Right lobe of liver (tissue), 4 donors: ENCODE data around the gene SPIB.

Source experiments
- POLR2A ChIP-seq: fragments of 450-650 bp; IDR thresholded peaks from one replicate; pipeline ENCODE4 v1.6.1; 2017; ENCODE audit warnings: antibody characterized with exemption, mild to moderate bottlenecking
- TF ChIP-seq, protein P1 (sequence below), 4 donors: fragments of 200-600 bp in 3 of 4; fragments of 450-650 bp in 1 of 4; IDR thresholded peaks; one replicate each; pipeline versions ENCODE4 v1.5.1 to v1.8.0; 2016 to 2022; ENCODE audit warnings: antibody characterized with exemption in 4 of 4, mild to moderate bottlenecking in 2 of 4
- donor health status: DM: no; HTN: no; CAD: no.
- donor health status: DM: no; HTN: no; CAD: no.
- donor health status: DM: no; HTN: yes; CAD: no.

DNA sequence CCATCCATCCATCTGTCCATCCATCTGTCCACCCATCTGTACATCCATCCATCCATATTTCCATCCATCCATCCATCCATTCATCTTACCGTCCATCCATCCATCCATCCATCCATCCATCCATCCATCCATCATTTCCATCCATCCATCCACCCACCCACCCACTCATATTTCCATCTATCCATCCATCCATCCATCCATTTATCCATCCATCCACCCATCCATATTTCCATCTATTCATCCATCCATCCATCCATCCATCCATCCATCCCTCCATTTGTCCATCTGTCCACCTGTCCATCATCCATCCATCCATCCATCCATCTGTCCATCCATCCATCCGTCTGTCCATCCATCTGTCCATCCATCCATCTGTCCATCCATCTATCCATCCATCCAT, 37.3 kb downstream of the SPIB start:
- TF ChIP-seq, protein P1, sequence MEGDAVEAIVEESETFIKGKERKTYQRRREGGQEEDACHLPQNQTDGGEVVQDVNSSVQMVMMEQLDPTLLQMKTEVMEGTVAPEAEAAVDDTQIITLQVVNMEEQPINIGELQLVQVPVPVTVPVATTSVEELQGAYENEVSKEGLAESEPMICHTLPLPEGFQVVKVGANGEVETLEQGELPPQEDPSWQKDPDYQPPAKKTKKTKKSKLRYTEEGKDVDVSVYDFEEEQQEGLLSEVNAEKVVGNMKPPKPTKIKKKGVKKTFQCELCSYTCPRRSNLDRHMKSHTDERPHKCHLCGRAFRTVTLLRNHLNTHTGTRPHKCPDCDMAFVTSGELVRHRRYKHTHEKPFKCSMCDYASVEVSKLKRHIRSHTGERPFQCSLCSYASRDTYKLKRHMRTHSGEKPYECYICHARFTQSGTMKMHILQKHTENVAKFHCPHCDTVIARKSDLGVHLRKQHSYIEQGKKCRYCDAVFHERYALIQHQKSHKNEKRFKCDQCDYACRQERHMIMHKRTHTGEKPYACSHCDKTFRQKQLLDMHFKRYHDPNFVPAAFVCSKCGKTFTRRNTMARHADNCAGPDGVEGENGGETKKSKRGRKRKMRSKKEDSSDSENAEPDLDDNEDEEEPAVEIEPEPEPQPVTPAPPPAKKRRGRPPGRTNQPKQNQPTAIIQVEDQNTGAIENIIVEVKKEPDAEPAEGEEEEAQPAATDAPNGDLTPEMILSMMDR (IDR thresholded peaks at IDR 0.05), result no peak
- TF ChIP-seq POLR2A, result no peak
